GM12874 (cell line): ENCODE measurements around the gene MRPL20.

ENCODE experiments used
- TF ChIP-seq, protein P1 (sequence below): IDR thresholded peaks from 2 replicates; pipeline ENCODE4 v1.5.1; 2011; ENCODE audit warnings: low read depth, mild to moderate bottlenecking, control low read depth, low read length, moderate library complexity; ENCODE audit not compliant: insufficient read depth

MRPL20 gene

DNA sequence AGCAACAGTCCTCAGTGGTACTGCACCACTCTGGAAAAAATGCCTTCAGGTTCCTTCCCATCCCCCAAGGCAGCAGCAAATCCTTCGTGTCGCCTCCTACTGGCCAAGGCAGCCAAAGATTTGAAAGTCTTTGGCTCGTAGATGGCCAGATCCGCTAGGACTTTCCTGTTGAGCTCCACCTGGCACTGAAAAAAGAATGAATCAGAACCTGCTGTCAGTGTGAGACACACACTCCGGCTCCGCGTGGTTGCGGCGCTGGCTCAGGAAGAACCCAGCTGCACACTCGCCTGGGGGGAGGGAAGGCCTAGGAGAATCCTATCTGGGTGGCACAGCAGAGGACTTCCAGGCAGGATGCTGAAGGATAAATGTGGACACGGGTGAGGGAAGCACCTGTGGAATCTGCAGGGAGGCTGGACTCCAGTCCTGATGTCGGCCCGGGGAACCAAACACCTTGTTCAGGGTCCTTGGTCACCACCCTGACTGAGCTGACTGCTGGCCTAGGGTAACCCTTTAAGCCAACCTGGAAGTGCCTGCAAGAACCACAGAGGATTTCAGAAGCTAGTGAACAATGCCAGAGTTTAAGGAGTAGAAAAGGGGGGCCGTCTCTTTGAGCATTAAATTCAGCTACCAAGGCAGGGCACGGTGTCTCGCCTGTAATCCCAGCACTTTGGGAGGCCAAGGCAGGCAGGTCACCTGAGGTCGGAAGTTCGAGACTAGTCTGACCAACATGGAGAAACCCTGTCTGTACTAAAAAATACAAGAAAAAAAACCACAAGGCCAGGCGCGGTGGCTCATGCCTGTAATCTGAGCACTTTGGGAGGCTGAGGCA lies 4.8 kb downstream of the MRPL20 start:
- TF ChIP-seq, protein P1, sequence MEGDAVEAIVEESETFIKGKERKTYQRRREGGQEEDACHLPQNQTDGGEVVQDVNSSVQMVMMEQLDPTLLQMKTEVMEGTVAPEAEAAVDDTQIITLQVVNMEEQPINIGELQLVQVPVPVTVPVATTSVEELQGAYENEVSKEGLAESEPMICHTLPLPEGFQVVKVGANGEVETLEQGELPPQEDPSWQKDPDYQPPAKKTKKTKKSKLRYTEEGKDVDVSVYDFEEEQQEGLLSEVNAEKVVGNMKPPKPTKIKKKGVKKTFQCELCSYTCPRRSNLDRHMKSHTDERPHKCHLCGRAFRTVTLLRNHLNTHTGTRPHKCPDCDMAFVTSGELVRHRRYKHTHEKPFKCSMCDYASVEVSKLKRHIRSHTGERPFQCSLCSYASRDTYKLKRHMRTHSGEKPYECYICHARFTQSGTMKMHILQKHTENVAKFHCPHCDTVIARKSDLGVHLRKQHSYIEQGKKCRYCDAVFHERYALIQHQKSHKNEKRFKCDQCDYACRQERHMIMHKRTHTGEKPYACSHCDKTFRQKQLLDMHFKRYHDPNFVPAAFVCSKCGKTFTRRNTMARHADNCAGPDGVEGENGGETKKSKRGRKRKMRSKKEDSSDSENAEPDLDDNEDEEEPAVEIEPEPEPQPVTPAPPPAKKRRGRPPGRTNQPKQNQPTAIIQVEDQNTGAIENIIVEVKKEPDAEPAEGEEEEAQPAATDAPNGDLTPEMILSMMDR: peak; percentile 61

DNA sequence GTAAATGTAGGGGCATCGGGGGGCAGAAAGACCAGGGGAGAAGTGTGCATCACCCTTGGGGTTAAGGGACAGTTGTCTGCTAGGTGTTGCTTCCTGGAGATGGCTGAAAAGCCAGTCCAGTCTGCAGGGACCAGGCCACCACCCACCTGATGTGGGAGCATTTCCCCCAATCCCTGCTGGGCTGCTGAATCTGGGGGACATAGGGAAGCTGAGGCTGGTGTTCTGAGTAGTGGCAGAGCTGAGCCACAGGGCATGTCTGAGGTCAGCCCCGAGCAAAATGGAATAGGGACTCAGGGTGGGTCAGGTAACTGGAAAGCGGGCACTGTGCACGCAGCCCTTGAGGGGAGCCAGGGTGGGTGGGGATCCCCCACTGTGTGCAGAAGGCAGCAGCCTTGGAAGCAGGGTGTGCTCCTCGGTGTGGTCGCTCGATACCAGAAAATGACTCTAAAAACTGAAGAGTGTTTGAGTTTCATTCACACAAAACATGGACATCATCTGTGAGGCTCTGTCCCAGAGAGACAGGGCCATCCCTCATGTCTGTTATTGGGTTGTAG lies 5.6 kb downstream of the MRPL20 start:
- TF ChIP-seq, protein P1: no peak

DNA sequence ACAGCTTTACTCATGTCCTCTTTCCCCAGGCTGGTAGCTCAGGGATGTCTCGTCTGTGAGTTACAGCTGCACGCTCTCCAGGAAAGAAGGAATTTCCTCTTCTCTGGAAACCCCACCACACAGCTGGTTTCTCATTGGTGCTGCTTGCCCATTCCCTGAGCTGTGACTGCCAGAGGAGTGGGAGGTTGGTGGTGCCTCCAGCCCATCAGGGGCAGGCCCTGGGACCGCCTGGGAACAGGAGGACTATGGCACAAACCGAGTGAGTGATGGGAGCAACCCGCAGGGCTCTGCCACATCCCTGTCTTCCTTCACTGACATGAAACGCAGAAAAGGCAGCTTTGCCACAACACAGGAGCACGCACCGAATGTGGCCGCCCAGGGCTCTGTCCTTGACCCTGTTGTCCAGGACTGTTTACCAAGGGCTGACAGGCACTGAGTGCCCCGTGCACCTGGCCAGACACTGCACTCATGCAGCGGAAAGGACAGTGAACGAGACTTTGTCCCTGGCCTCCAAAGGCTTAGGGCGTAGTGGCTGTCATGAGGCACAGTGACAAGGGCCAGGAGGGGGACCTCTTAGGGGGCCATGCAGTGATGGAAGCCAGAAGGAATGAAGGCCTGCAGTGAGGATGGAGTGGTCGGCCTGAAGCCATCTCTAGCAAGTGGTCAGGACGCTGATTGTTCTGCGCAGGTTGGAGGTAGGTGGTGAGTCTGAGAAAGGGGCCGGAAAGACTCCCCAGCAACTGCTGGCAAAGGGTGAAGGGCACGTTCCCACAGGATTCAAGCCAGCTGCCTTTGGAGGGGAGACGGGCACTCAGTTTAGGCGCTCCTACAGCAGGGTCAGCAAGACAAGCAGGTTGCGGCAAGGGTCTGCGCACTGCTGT lies 6.3 kb downstream of the MRPL20 start:
- TF ChIP-seq, protein P1: no peak

- TF ChIP-seq, protein P1: no peak
Measured at GRCh38 chr1:1399872-1400575, 7.1 kb downstream of the MRPL20 start.

GRCh38 chr1:1399187-1399871 lies 7.8 kb downstream of the MRPL20 start, which contains the start of gene CCNL2:
CCNL2 (minus strand) TSS chr1:1399335; CDS start chr1:1399306, 29 bp downstream.
- TF ChIP-seq, protein P1: peak; percentile 69

- TF ChIP-seq, protein P1: no peak
Measured at GRCh38 chr1:1398677-1399186, 8.4 kb downstream of the MRPL20 start.
